HG03139 (cell line): Measurements from ENCODE around the gene R3HDM2.

Source experiments
- ATAC-seq: cut with Tn5 transposase; IDR thresholded peaks from one replicate; pipeline ENCODE4 v1.9.1; 2021; ENCODE audit not compliant: unreplicated experiment

Gene R3HDM2

DNA sequence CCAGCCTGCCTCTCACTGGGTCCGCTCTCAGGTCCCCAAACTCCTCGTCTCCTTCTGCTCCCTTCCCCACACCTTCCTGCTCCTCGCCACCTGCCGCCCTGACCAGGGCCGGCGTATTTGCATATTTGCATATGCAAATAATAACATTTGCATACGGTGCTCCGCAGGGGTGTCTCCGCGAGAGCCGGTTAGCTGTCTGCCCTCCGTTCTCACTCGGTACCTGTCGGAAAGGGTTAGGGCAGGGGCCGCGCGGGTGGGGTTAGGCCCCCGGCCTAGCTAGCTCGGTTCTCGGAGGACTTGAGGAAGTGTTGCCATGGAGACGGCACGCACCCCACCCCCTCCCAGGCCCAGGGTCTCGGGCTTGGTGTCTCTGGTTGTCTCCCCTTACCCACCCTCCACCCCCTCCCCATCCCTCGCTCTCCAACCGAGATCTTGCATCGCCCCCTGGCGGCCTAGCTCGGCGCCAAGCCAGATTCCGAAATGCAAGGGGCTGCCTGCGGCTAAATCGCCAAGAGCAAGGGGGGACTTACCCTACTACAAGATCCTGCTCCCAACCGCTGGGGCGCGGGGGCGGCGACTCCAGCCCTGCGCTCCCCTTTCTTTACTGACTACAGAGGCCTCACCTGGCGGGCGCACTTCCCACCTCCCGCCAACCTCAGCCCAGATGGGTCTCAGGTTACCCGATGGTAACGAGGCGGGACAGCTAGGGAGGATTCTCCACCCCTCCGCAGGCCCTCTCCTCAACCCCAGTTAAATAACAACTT, 188.0 kb downstream of the R3HDM2 start:
- no peak for ATAC-seq

DNA sequence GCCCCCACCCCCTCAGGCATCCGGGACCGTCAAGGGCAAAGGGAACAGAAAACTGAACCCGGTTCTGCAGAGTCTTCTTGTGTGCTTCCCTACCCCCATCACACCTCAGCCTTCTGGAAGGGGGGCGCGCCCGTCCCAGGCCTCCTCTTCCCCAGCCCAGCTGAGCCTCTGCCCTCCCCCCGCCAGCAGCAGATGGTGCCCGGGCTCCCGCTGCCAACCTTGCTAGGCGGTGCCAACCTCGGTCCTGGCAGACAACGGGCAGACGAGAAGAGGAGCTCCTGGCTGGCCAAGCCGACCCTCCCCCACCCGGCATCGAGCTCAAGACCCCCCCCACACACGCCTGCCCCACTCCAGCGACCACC, 188.5 kb downstream of the R3HDM2 start:
- ATAC-seq = no peak

DNA sequence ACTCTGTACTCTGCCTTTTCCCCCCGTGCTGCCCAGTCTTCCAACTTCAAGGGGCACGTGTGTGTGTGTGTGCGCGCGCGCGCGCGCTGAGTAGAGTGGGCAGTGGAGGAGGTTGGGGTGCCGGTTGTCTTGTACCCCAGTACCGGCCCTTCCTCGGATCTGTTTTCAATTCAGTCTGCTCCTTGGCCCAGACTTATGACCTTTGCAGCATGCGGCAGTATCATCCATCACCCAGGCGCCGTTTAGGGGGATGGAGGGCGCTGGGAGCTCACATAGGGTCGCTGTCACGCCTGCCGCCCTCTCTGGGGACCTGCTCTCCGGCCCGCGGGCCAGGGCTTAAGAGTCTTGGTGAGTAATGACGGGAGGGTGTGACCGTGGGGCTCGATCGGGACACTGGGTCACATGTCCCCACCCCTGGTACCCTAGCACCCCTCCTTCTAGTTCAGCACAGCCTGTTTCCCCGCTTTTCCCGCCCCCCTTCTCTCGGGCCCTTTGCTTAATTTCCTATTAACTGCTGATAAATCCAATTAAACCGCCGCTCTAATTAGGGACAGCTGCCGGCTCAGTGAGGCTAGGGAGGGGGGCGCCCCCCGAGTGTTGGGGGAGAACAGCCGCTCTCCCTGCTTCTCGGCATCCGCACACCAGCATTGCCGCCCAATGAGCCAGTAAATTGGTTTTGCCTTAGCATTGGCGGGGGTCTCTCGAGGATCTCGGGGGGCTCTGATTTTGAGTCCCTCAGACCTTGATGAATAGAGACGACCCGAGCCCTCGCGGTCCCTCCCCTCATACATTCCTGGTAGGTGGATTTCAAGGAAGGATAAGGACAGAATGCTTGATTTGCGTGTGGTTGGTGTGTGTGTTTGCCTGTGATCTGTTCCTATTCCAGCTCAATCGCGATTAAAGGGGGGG, 189.2 kb downstream of the R3HDM2 start:
- ATAC-seq = no peak

DNA sequence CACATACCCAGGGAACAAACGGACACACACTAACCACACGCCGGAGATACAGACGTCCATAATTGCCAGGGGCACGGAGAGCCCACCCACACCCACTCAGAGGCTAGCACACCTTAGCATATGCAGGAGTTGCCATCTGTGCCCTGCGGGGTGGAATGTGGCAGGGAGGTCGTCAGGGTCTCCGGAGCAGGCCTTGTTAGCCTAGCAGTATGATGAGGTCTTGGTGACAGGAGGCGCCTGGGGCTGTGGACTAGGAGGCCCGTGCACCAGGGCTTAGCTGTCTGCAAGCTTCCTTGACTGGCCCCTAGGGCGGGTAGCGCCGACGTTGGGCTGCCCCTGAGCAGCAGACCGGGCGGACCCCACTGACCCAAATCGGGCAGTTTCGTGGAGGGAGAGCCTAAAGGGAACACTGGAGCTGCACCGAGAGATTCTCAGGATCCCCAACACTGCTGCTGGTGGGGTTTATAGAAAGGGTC, 189.9 kb downstream of the R3HDM2 start:
- no peak for ATAC-seq

- no peak for ATAC-seq
These were observed 190.5 kb downstream of the R3HDM2 start for GRCh38 chr12:57240066-57240921.

GRCh38 chr12:57239587-57240065, 191.2 kb downstream of the R3HDM2 start:
- ATAC-seq = no peak

GRCh38 chr12:57238854-57239554, 191.8 kb downstream of the R3HDM2 start:
- peak; percentile 50 for ATAC-seq

- no peak for ATAC-seq
These were observed 192.7 kb downstream of the R3HDM2 start for GRCh38 chr12:57237932-57238853.

GRCh38 chr12:57237596-57237931, 193.3 kb downstream of the R3HDM2 start:
- ATAC-seq = no peak

DNA sequence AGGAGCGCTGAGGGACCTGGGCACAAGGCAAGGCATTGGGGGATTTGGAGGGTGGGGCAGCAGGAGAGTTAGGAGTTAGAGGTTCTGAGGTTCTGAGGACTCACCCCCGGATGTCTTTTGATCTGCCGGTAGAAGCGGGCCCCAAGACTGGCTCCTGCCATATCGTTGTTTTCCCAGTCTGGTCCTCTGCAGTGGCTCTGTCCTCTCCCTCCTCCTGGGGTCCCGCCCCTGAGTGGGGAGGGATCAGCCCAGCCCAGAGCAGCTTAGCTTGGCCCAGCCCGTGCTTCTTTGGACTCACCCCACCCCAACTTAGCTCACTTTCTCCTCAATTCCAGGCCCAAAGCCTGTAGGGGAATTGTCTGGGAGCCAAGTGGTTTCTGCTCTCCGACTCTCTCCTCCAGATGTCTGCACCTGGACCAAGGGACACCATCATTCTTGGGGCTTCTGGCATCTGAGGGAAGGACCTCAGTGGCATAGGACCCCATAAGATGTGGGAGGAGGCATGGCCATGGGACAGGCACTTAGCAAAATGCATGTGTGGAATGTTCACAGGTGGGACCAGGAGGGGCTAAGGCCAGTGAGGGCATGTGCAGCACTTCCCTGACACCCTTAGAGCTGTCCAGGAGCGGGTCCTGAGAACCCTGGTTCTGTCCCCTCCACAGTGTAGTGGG, 193.8 kb downstream of the R3HDM2 start:
- no peak for ATAC-seq

GRCh38 chr12:57236201-57236924, 194.5 kb downstream of the R3HDM2 start:
- no peak for ATAC-seq

DNA sequence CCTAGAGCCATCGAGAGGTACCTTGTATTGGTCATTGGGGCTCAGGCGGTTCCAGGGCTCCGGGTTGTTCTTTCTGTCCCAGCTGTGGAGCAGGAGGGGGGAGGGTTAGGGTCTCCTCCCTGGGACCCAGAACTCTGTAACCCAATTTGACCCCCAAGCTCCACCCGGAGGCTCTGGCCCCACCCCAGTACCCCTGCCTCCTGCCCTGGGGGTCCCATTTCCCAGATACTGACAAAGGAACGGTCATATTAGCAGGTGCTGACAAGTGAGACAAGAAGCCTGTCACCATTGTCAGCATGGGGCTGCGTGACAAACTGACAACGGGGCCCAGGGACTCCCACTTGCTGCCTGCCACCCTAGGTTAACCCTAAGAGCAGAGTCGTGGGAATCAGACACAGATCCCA, 195.1 kb downstream of the R3HDM2 start:
- no peak for ATAC-seq

DNA sequence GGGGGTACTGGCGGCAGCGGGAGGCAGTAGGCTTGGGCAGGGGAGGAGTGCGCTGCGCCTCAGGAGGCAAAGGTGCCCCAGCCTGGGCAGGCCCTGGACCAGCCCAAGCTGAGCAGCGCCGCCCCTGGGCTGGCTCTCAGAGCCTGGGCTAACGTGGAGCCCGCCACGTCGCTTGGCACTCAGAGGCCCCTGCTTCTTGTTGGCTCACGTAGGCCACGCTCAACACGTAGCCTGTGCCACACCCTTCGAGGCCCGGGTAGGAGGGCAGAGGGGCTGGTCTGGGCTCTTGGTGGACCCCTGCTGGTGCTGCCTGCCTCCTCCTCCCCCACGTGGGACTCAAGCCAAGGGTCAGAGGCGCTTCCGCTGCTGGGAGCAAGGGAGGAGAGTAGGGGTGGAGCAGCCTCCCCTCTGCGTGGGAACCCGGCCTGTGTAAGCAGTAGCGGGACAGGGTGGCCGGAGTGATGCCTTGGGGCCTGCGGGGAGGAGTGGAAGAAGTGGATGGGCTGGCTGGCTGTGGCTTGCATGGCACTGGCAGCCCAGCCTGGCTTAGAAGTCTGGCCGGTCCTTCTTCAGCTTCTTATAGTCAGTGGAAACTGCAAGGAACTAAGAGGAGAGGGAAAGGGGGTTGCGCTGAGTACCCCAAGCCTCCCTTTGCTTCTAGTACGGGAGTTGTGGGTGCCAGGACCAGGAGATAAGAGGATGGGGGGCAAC, 195.7 kb downstream of the R3HDM2 start:
- ATAC-seq = no peak

DNA sequence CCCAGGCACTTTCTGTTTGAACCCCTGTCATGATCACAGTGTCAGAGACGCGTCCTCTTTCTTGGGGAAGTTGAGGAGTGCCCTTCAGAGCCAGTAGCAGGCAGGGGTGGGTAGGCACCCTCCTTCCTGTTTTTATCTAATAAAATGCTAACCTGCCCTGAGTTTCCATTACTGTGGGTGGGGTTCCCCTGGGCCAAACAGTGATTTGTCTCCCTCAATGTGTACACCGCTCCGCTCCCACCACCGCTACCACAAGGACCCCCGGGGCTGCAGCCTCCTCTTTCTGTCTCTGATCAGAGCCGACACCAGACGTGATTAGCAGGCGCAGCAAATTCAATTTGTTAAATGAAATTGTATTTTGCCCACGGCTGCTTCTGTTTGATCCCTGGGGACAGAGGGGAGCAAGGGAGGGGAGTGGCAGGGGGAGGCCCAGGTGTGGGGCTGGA, 196.2 kb downstream of the R3HDM2 start:
- ATAC-seq = no peak

GRCh38 chr12:57234233-57234570, 196.6 kb downstream of the R3HDM2 start:
- ATAC-seq = no peak

DNA sequence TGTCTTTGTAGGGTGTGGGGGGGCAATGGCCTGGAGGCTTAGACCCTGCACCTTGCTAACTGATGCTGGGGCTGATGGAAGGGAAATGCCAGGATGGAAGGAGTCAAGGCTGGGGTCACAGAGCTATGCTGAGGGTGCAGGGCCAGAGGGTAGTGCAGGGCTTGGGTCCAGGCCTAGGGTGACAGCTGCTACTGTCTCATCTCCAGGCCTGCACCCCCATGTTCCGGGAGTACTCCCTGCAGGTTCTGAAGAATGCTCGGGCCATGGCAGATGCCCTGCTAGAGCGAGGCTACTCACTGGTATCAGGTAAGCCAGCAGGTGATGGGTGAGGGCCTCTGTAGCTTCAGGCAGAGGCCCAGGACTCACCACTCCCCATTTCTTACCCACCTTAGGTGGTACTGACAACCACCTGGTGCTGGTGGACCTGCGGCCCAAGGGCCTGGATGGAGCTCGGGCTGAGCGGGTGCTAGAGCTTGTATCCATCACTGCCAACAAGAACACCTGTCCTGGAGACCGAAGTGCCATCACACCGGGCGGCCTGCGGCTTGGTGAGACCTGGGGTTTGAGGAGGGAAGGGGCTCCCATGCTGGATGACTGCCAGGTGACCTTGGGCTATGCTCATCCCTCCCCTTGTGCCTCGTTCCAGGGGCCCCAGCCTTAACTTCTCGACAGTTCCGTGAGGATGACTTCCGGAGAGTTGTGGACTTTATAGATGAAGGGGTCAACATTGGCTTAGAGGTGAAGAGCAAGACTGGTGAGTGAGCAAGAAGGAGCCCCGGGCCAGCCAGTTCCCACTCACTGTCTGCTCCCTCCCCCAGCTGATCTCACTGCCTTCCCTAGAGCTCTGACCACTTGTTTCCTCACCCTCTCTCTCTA, 197.2 kb downstream of the R3HDM2 start:
- no peak for ATAC-seq
